Adrenal gland (tissue), 5 donors: ENCODE results near the gene HNRNPH1.

Experiments
- POLR2A ChIP-seq, 2 donors: fragments of 450-650 bp; IDR thresholded peaks; one replicate each; pipeline ENCODE4 v1.6.1; 2017; ENCODE audit warnings: antibody characterized with exemption in 2 of 2, mild to moderate bottlenecking in 2 of 2, moderate library complexity in 1 of 2
- TF ChIP-seq, protein P1 (sequence below), 6 experiments: fragments of 450-650 bp in 4 of 6; fragments of 200-600 bp in 2 of 6; sonication (generic) in 1 of 6; IDR thresholded peaks; 1 replicate in 5 of 6; 2 replicates in 1 of 6; pipeline versions ENCODE4 v1.5.1 to v1.8.0; 2016 to 2021; ENCODE audit warnings: antibody characterized with exemption in 6 of 6, mild to moderate bottlenecking in 2 of 6, moderate library complexity in 1 of 6
- donor health status: DM: no; HTN: no; CAD: no.

- TF ChIP-seq, protein P1, sequence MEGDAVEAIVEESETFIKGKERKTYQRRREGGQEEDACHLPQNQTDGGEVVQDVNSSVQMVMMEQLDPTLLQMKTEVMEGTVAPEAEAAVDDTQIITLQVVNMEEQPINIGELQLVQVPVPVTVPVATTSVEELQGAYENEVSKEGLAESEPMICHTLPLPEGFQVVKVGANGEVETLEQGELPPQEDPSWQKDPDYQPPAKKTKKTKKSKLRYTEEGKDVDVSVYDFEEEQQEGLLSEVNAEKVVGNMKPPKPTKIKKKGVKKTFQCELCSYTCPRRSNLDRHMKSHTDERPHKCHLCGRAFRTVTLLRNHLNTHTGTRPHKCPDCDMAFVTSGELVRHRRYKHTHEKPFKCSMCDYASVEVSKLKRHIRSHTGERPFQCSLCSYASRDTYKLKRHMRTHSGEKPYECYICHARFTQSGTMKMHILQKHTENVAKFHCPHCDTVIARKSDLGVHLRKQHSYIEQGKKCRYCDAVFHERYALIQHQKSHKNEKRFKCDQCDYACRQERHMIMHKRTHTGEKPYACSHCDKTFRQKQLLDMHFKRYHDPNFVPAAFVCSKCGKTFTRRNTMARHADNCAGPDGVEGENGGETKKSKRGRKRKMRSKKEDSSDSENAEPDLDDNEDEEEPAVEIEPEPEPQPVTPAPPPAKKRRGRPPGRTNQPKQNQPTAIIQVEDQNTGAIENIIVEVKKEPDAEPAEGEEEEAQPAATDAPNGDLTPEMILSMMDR (IDR thresholded peaks at IDR 0.05): no peak
- no peak for TF ChIP-seq POLR2A (IDR thresholded peaks at IDR 0.05)
Measured at GRCh38 chr5:179617930-179618329, 5.5 kb downstream of the HNRNPH1 start.
